HG03066 (cell line): Measurements from ENCODE around the gene FYB1.

Experiments used
- ATAC-seq: cut with Tn5 transposase; IDR thresholded peaks from one replicate; pipeline ENCODE4 v1.9.1; 2021; ENCODE audit warnings: low read depth; ENCODE audit not compliant: unreplicated experiment

Gene FYB1

DNA sequence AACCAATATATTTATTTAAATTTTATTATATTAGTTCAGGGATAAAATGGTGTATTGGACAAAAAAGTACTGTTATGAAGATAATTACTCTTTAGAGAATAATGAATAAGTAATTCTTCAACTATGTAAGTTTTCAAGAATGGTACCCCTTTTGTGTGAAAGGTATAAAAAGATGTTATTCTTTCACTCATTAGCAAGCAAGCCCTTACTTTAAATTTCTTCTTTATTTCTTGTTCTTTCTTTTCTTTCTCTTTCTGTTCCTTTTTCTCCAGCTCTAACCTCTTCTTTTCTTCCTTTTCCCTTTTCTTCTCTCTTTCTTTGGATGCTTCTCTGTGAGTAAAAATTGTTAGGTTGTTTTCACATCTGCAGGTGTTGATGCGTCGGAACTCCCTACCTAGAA, 82.0 kb downstream of the FYB1 start:
- ATAC-seq, result no peak

- no peak for ATAC-seq
These were observed 86.6 kb downstream of the FYB1 start for GRCh38 chr5:39132792-39133191.

- ATAC-seq, result no peak
These were observed 87.3 kb downstream of the FYB1 start for GRCh38 chr5:39132128-39132447.

DNA sequence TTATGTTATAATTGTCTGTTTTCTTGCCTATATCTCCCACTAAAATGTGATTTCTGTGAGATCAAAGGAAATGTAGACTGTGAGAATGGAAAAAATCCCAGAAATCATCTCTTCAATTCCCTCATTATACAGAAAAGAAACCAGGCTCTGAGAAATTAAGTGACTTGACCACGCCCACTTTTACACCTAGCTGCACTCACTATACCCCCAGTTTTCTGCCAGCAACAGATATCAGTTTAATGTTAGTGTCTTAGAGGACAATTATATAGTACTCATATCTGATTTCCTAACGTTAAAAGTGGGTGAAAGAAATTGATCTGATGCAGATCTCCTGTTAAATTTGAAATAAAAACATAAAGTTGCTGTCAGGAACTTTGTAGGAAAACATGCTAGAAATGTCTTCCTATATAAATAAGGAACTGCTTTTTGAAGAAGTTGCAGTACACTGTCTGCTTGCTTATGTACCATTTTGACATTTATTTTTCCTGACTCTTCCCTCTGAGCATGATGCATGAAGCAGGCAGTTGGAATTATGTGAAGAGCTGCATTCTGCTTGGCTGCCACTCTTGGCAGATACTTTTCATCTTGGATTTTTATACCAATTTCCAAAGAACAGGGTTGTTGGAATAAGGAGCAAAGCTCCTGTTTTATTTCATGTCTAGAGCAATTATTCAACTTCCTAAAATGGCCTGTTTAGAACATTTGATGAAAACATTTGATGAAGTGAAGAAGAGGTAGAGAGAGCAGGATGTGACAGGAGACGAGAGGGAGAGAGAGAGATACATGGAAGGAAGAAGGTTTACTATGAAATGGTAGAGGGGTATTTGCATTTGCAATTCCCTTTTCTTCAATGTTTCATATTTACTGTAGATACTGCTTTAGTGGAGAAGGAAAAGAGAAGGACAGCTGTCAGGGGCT, 87.9 kb downstream of the FYB1 start:
- no peak for ATAC-seq

- ATAC-seq, result no peak
These were observed 88.6 kb downstream of the FYB1 start for GRCh38 chr5:39130716-39131115.

- no peak for ATAC-seq
These were observed 97.4 kb downstream of the FYB1 start for GRCh38 chr5:39121922-39122321.

DNA sequence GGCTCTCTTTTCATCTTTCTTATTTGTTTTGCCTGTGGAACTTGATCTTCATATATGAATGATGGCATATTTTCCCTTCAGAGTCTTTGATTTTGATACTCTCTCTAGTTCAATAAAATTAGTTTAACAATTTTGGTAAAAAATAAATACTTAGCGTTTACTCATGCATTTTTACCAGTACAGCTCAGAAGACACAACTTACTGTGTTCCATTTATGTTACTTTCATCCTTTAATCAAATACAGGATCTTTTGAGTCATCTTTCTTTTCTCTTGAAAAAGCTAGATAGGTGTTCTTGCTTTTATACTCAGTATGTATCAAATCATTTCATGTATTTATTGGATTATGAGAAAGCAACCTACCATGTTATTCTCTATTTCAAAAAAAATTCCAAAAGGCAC, 98.0 kb downstream of the FYB1 start:
- no peak for ATAC-seq

DNA sequence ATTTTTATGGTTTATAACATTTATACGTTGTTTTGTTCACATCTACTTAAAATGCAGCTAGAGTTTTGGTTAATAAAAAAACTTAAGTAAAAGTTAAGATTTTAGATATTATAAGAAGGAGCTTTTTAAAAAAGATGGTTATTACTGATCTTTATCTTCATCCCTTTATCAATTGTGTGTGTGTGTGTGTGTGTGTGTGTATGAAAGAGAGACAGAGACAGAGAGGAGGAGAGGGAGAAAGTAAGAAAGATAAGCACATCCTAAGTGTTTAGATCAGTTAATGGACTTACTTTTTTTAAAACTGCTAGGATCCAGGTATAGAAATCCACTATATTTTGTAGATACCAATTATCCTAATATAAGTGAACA, 99.3 kb downstream of the FYB1 start:
- no peak for ATAC-seq

GRCh38 chr5:39119404-39120051, 99.8 kb downstream of the FYB1 start:
- no peak for ATAC-seq

DNA sequence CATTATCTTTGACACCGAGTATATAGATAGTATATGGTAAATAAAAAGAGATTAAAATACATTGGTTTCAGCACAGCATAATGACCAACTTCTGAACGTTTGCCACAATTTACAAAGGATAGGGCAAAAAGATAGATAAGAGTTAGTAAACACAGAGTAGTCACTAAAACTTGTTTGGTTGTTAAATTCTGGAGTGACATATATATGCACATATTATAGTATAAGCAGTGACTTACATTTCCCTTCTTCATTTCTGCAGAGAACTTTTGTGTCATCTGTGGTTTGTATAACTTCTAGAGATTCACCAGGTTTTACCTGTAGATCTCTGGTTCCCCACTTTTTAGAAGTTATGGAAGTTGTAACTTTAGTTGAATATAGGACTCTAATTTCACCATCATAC, 100.7 kb downstream of the FYB1 start:
- no peak for ATAC-seq

- no peak for ATAC-seq
These were observed 102.0 kb downstream of the FYB1 start for GRCh38 chr5:39117401-39117800.

- ATAC-seq, result no peak
These were observed 102.8 kb downstream of the FYB1 start for GRCh38 chr5:39116344-39117170.

- no peak for ATAC-seq
These were observed 103.6 kb downstream of the FYB1 start for GRCh38 chr5:39115644-39116343.

- ATAC-seq, result no peak
These were observed 105.2 kb downstream of the FYB1 start for GRCh38 chr5:39114155-39114554.

GRCh38 chr5:39113354-39113953, 105.9 kb downstream of the FYB1 start:
- no peak for ATAC-seq

DNA sequence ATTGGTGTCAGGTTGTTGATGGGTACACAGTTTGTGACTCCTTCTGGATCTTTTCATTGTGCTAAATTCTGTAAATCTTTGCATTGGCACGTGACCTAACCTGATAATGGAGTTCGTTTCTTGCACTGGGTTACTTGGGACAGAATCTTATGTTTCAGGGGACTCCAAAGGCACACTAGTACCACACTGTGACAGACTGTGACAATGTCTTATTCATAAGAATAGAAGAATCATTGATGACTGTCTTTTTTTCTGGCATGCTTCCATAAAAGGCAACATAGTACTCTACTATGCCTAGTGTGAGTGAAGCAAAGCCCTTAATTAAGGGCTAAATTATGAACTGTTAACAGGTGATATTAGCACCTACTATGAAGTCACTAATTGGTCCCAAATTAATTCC, 109.8 kb downstream of the FYB1 start:
- ATAC-seq, result no peak

DNA sequence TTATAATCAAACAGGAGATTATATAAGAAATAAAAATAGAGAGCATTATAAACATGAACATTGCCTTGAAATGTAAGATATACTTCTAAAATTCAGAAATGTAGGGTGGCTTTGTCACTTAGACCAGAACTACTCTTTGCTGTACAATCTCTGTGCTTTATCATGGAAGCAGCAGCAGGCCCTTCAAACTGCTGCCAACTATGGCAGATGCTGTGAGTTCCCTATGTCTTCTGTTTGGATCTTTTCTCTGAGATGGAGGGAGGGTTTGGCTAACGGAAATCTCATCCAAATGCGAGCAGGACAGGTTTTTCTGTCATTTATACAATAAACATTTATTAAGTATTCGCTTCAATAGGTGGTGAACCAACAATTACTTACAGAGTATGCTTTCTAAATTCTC, 110.4 kb downstream of the FYB1 start:
- ATAC-seq, result no peak

GRCh38 chr5:39107350-39107749, 112.0 kb downstream of the FYB1 start:
- ATAC-seq, result no peak

- no peak for ATAC-seq
These were observed 113.0 kb downstream of the FYB1 start for GRCh38 chr5:39106322-39106721.

DNA sequence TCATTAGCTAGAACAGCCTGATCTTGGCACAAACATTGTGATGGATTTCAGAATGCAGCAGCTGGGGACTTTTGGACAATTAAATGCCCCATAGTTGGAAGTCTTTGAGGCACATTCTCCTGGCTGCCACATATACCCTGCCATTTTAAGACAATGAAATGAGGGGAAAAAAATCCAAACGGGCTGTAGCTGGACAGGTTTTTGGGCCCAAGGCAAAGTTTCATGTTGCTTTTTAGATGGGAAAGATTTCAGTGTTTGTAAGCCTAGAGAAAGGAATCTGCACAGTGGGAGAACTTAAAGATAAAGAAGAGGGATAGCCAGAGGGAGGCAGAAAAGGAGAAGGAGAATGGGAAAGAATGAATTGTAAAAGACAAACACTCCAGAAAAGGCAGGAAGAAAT, 115.1 kb downstream of the FYB1 start:
- ATAC-seq, result no peak
